ENCODE data around the gene WHAMM.

DNA sequence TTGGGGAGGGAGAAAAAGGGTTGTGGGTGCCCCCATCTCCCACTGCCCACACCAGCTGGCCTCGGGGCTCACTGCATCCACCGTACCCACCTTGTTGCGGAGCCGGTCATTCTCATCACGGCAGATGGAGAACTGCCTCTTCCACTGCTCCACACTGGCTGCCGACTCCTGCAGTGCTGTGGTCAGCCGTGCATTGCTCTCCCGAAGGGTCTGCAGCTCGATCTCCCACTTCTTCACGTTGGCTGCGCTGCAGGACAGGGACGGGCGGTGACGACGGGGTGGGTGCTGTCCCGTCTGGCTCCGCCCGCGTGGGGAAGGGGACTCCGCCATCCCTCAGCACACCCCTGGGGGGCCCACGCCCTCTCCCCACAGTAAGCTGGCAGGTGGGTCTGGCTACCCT lies 45.1 kb downstream of the WHAMM start:
- TF ChIP-seq, protein P1, sequence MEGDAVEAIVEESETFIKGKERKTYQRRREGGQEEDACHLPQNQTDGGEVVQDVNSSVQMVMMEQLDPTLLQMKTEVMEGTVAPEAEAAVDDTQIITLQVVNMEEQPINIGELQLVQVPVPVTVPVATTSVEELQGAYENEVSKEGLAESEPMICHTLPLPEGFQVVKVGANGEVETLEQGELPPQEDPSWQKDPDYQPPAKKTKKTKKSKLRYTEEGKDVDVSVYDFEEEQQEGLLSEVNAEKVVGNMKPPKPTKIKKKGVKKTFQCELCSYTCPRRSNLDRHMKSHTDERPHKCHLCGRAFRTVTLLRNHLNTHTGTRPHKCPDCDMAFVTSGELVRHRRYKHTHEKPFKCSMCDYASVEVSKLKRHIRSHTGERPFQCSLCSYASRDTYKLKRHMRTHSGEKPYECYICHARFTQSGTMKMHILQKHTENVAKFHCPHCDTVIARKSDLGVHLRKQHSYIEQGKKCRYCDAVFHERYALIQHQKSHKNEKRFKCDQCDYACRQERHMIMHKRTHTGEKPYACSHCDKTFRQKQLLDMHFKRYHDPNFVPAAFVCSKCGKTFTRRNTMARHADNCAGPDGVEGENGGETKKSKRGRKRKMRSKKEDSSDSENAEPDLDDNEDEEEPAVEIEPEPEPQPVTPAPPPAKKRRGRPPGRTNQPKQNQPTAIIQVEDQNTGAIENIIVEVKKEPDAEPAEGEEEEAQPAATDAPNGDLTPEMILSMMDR (IDR thresholded peaks at IDR 0.05; ENCODE audit: insufficient read depth, low read length, poor library complexity, severe bottlenecking): no peak
- no peak for TF ChIP-seq EZH2phosphoT487 (conservative IDR thresholded peaks at IDR 0.05; ENCODE audit: low read length)
